ENCODE measurements around the gene SFTA2. TPM values are rescaled to one million over a fixed set of nuclear protein-coding genes. Genes with fewer than 3 reads are reported as not detected.

Gene SFTA2
- total and polyA plus RNA-seq, 11 donors, result not detected

DNA sequence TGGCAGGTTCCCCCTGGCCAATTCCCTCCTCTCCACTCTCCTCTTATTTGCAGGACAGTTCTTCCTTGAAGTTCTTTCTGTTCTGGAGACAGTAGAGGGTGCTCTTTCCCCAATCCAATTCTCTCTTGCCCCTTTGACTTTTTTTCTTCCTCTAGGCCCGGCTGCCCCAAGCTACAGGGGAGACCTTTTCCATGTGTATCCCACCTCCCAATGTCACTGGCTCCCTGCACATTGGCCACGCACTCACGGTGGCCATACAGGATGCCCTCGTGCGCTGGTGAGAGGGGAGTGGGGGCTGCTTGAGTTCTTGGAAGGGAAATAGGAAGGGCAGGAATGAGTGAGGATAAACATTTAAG is 16.4 kb downstream of the SFTA2 start:
- H3K4me3 ChIP-seq, result peak overlapping the region in 4 of 12 donors; percentile 65 to 92 (median 70)
- DNase-seq, result peak in 1 of 5 donors; percentile 27
- H3K4me1 ChIP-seq, result peaks cover 0 to 26% (median 22%) of the 10 kb centered on the region in 12 donors
- intact Hi-C loops (cut with DNase I), result loop anchor here in 9 of 10 donors (1.0 to 10.0 kb wide), 11 partner anchors 31 to 279 kb away; partner anchors contain the start of gene DDR1 (in 1 of the 9)
- ATAC-seq, result peak; percentile 23 to 51 (median 38)
- WGBS, 4 donors, result 14 to 20% (median 18%) methylated on average over 5 of the region's 5 CpGs
- TF ChIP-seq POLR2A (IDR thresholded peaks at IDR 0.05), result no peak
- TF ChIP-seq, protein P1, sequence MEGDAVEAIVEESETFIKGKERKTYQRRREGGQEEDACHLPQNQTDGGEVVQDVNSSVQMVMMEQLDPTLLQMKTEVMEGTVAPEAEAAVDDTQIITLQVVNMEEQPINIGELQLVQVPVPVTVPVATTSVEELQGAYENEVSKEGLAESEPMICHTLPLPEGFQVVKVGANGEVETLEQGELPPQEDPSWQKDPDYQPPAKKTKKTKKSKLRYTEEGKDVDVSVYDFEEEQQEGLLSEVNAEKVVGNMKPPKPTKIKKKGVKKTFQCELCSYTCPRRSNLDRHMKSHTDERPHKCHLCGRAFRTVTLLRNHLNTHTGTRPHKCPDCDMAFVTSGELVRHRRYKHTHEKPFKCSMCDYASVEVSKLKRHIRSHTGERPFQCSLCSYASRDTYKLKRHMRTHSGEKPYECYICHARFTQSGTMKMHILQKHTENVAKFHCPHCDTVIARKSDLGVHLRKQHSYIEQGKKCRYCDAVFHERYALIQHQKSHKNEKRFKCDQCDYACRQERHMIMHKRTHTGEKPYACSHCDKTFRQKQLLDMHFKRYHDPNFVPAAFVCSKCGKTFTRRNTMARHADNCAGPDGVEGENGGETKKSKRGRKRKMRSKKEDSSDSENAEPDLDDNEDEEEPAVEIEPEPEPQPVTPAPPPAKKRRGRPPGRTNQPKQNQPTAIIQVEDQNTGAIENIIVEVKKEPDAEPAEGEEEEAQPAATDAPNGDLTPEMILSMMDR (IDR thresholded peaks at IDR 0.05), result peak; percentile 35 to 82 (median 64)
- H3K36me3 ChIP-seq, result peaks cover 0 to 61% (median 53%) of the 10 kb centered on the region in 9 donors
- H3K9me3 ChIP-seq, result no peaks in the 10 kb centered on the region
- peak overlapping the region in 11 of 12 donors; percentile 91 to 98 (median 93) for H3K27ac ChIP-seq
- H3K27me3 ChIP-seq, result no peaks in the 10 kb centered on the region

DNA sequence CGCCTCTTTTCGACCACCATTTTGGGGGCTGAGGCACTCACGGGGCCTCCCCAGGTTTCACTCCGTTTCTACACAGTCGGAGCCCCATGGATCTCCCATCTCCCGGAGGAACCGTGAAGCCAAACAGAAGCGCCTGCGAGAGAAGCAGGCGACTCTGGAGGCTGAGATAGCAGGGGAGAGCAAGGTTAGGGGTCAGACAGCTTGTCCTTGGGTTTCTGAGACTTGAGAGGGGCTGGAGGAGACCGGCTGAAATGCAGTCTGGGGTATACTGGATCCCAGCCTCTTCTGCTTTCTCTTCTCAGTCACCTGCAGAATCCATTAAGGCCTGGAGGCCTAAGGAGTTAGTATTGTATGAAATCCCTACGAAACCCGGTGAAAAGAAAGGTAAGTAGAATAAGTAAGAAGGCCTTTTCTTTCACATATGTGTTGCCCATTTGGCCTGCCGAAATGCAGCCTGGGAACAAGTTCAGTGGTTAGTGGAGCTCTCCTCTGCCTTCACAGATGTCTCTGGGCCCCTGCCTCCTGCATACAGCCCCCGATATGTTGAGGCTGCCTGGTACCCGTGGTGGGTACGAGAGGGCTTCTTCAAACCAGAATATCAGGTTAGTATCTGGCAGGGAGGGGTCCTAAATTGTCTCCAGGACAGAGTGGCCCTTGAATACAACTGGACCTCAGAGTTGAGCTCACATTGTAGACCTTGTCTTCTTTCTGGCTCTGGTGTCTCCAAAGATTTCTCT is 16.9 kb downstream of the SFTA2 start:
- intact Hi-C loops (cut with DNase I), result loop anchor here in 9 of 10 donors (1.0 to 10.0 kb wide), 13 partner anchors 30 to 280 kb away; partner anchors contain the start of gene DDR1 (in 1 of the 9)
- ATAC-seq, result peak in 1 of 4 donors; percentile 11
- Histone ChIP-seq H3K4me3 (peak overlapping the region in 11 of 12 donors; percentile 38 to 92 (median 68)), H3K27ac (peak overlapping the region; percentile 85 to 98 (median 93)), H3K4me1 (peaks cover 0 to 26% (median 22%) of the 10 kb centered on the region in 12 donors), H3K36me3 (peaks cover 0 to 61% (median 53%) of the 10 kb centered on the region in 9 donors), H3K27me3 (no peaks in the 10 kb centered on the region), H3K9me3 (no peaks in the 10 kb centered on the region)
- WGBS, 4 donors, result 38 to 44% (median 42%) methylated on average over 17 of the region's 17 CpGs
- DNase-seq, result no peak
- TF ChIP-seq, protein P1 (IDR thresholded peaks at IDR 0.05), result no peak
- TF ChIP-seq POLR2A (IDR thresholded peaks at IDR 0.05), result no peak

DNA sequence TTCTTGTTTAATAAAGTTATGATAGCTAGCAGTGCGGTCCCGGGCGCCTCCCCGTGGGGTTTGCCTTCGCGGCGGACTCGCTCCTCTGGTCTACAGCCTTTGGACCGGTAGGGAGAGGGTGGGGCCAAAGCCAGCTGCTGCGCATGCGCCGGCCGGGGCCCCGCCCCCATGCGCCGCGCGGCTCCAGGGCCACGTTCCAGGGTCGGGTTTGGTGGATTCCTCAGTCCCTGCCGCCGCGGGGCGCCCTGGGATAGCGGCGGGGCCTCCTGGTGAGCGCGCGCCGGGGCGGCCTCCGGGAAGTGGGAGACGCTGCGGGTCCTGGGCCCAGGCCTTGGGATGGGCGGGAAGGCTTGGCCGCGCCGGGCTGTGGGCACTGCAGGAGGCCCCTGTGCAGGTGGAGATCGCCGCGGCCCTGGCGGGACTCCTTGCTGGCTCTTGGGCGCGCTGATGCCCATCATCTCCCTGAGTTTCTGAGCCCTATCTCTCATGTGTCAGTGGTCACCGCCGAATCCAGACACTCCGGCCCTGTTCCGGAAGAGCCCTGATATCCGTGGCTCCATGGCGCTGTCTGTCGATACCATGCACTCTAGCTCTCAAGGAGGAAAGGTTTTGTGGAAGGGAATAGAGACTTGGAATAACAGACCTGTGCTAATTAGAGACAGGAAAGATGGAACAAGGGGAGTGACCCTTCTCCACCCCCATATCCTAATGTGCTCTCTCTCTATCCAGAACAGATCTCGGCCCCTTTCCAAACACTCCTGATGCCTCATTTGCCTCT is 17.7 kb downstream of the SFTA2 start, which contains the start of gene VARS2:
Gene VARS2, plus strand, starts transcription at position 163 of the 778 bp plus-strand sequence. Its CDS starts 599 bp downstream, at position 762.
- Histone ChIP-seq H3K4me1 (peaks cover 0 to 30% (median 23%) of the 10 kb centered on the region in 12 donors), H3K9me3 (no peaks in the 10 kb centered on the region), H3K36me3 (peaks cover 0 to 60% (median 51%) of the 10 kb centered on the region in 9 donors), H3K27ac (peak within 1 kb of the TSS; percentile 85 to 98 (median 93)), H3K4me3 (peak within 1 kb of the TSS; percentile 38 to 92 (median 68)), H3K27me3 (no peaks in the 10 kb centered on the region)
- ATAC-seq (peak; percentile 91 to 96 (median 96)), DNase-seq (peak; percentile 91 to 96 (median 93))
- intact Hi-C loops (cut with DNase I), result loop anchor here in 8 of 10 donors (1.0 to 10.0 kb wide), 7 partner anchors 29 to 281 kb away; partner anchors contain the start of gene DDR1 (in 1 of the 8)
- 1 to 3% (median 2%) methylated on average over 13 to 52 of the region's 52 CpGs for WGBS, 4 donors
- TF ChIP-seq POLR2A (IDR thresholded peaks at IDR 0.05), result peak in 1 of 2 donors; percentile 92
- TF ChIP-seq, protein P1 (IDR thresholded peaks at IDR 0.05), result peak in 11 of 12 donors; percentile 14 to 64 (median 43)
